Mucosa of gallbladder (tissue), 1 donor: ENCODE results near the gene RASAL1. TPM values are rescaled to one million over a fixed set of nuclear protein-coding genes. Genes with fewer than 3 reads are reported as not detected.
A peak's percentile ranks its signal among the peaks of the same experiment; 100 is the strongest.

Source experiments
- DNase-seq: peaks from one replicate; pipeline ENCODE4 v3.0.0-alpha.2; 2020; ENCODE audit warnings: low spot score
- total RNA-seq: library from RNA; stranded (reverse); gene quantifications from one replicate; pipeline ENCODE4 v1.2.1, GENCODE V29; 2021
- donor health status: DM: no; HTN: no; CAD: no.

RASAL1 gene
- total RNA-seq, 1 donor from 2014 or later, result 0.92 TPM

GRCh38 chr12:113075137-113075683 is 60.4 kb downstream of the RASAL1 start:
- DNase-seq, result no peak

DNA sequence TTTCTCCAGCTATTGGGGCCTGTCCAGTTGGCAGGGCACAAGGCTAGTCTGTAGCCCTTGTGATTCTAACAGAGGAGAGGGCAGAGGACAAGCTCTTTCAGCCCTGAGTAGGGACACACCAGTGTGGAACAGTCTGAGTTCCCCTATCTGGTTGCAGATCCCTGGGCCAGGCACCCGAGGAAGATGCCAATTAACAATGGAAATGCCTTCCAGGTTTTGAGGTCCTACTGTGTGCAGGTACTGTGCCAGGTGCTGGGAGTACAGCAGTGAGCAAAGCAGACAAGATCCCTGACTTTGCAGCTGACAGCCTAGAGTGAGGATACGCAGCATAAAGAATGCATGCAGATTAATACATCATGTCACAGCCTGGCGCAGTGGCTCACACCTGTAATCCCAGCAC is 62.0 kb downstream of the RASAL1 start:
- DNase-seq, result no peak

- DNase-seq, result no peak
Observed at GRCh38 chr12:113072136-113072535, 63.4 kb downstream of the RASAL1 start.

DNA sequence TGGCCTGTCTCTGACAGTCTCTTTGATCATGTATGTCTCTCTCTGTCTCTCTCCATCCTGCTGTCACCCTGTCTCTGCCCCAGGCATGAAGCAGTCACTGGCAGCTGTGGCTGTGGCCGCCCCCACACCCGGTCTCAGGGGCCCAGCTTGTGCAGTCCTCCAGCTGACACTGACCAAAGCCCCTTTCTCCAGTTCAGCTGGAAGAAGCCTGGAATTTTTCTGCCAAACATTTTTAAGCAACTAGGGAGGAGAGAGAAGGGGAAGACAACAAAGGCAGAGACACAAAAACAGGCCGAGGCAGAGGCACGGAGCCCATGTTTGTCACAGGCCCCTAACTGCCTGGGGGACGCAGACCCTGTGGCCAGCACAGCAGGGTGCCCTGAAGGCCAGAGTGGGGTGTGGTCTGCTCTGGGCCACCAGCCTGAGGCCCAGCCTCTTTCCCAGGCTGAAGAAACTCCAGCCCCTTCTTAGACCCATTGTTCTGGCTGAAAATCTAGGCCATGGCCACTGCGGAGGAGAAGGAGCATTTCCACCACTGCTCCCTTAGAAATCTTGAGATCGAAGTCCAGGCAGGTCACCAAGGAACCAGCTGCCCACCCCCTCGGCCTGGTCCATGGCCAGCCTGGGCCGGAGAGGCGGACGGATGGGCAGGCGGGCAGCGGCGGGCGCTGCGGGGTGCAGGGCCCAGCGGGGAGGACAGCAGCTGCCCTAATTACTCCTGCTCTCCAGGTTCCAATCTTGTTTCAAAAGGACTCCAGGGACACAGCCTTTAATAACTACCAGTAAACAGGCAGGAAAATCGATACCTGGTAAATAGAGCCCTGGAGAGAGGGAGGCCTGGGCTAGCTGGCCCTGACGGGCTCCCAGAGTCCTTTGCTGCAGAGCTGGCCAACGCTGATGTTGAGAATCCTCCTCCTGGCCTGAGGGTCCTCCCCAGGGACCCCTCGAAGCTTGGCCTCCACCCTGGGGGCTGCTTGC is 64.1 kb downstream of the RASAL1 start:
- DNase-seq, result peak; percentile 41

DNA sequence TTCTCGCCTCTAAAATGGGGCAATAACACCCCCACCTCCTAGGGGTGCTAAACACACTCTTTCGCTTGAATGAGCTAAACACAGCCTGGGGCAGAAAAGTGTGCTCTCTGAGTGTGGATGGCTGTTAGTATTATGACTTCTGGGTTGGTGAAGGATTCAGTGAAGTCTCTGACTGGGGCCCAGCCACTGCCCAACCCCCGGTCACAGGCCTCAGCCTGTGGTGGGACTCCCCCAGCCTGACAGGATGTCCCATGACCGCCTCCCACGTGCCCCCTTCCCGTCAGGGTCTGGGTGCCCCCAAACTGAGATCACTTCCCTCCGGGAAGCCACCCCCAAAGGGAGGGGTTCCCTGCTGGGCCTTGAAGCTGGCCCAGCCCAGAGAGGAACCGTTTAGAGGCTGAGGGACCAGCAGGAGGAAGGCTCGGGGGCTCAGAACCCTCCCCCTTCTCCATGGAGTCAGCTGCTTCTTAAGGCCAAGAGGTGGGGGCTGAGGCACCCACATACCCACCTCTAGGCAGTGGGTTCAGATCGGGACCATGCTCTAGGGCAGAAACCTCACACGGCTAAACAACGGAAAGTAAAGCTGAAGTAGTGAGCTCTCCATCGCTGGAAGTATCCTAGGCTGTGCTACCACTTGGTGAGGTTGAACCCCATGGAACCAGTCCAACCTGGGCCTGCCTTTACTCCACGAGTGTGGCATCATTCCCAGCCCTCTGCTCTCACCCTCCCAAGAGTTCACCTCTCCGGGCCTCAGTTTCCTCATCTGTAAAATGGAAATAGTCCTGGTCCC is 65.2 kb downstream of the RASAL1 start:
- peak; percentile 44 for DNase-seq

DNA sequence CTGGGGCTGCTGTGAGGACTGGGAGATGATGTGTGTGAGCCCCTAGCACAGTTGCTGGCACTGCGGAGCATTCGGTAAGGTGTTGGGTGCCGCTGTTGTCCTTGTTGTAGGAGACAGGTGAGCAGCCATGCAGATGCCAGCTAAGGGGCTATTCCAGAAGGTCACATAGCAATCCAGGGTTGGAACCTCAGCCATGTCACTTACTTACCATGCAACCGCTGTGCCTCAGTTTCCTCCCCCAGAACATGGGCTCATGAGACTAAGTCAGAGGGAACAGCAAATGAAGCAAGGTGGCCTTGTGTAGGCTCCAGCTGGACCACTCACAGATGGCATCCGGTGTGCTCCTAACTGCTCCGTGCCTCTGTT is 65.8 kb downstream of the RASAL1 start:
- no peak for DNase-seq

- no peak for DNase-seq
Observed at GRCh38 chr12:113069149-113069548, 66.4 kb downstream of the RASAL1 start.

GRCh38 chr12:113067987-113068935 is 67.3 kb downstream of the RASAL1 start:
- DNase-seq, result no peak

- DNase-seq, result peak; percentile 23
Observed at GRCh38 chr12:113066813-113067400, 68.7 kb downstream of the RASAL1 start.

DNA sequence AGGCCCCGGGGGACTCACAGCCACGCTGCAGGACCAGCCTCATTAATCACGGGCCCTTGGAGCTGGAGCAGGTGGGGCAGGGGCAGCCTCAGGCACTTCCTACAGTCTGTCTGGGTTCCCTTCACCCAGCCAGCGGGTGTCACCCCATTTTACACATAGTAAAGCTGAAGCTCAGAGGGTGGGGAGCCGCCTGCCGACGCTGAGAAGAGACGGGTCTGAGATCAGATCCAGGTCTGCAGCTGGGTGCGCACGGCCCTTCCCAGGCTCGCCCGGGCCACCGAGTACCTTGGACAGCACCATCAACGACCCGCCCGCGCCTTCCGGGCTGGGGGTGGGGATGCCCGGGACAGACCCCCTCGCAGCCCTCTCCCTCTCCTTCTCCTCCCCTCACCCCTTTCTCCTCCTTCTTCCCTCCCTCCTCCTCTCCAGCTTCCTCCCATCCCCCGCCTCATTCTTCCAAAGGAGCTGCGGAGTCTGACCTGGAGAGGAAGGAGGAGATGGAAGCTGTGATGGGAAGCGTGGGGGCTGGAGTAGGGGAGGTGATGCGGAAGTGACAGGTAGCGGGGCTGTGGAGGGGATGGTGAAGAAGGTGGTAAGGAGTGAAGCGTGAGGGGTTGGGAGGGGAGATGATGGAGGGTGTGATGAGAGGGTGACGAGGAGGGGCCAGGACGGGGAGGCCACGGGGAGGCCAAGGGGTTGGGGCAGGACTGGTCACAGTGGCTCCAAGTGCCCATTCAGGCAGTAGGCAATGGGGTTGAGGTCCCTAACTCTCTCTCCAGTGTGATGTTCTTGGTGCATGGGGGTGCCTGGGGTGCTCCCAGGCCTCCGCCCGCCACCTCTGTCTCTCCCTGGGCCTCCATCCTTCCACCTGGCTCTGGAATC is 70.2 kb downstream of the RASAL1 start:
- no peak for DNase-seq

GRCh38 chr12:113064395-113065125 is 71.0 kb downstream of the RASAL1 start:
- no peak for DNase-seq

- DNase-seq, result no peak
Observed at GRCh38 chr12:113063396-113064350, 71.9 kb downstream of the RASAL1 start.

DNA sequence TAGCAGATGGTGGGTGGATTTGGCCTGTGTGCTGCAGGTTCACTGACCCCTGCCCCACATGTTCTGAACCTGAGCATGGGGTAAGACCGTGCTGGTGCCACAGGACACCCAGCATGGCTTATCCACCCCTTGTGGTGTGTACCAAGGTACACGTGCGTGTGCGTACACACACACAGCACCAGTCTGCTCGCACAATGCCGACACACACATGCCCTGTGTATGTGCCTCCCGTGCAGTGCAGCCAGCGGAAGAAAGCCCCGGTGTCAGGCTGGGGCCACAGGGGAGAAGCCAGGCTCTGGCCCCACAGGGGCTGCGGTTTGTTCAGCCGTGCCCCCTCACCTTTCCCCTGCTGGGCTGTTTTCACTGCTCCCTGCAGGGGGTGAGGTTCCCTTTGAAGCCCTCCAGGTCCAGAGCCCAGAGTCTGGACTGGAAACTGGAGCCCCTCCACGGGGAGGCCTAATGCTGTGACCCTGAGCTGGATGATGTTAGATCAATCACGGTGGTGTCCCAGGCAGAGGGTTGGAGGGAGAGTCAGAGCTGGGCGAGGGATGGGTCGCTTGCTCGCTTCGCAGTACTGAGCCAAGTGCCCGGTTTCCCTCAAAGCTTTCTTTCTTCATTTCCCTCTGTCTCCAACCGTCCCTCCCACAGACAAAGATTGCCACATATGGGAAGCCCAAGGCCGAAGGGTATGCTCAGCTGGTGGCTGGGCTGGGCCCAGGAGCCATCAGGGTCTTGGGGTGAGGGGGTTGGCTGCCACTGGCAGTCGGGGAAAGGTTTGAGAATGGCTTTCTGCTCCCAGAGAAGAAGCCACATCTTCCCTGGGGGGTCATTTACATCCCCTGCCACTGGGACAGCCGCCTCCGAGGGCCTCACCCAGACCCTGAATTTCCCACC is 72.8 kb downstream of the RASAL1 start:
- no peak for DNase-seq

GRCh38 chr12:113061061-113061694 is 74.4 kb downstream of the RASAL1 start:
- no peak for DNase-seq

- DNase-seq, result no peak
Observed at GRCh38 chr12:113060336-113060960, 75.1 kb downstream of the RASAL1 start.

DNA sequence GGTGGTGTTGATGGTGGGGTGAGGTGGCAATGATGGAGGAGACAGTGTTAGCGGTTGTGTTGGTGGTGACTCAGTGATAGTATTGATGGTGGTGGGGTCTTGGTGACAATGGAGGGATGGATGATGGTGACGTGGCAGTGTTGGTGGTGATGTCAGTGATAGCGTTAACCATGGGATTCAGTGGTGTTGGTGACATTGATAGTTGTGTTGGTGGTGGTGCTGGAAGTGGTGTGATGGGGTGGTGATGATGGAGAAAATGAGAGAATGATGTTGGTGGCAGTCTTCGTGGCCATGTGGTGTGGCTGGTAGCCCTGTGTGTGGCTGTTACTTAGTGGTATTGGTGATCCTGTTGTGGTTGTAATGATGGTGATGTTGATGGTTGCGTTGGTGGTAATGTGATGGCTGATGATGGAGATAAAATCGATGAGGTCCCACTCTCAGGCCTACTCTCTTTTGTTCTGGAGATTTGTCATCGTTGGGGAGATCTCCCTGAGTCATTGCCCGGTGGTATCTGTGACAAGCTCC is 76.4 kb downstream of the RASAL1 start:
- DNase-seq, result no peak
